HG02943 (cell line): ENCODE data around the gene TNFRSF13B.

Source experiments
- ATAC-seq: cut with Tn5 transposase; IDR thresholded peaks from one replicate; pipeline ENCODE4 v1.9.1; 2021; ENCODE audit warnings: mild to moderate bottlenecking, low read depth, moderate library complexity; ENCODE audit not compliant: unreplicated experiment

The TNFRSF13B gene

DNA sequence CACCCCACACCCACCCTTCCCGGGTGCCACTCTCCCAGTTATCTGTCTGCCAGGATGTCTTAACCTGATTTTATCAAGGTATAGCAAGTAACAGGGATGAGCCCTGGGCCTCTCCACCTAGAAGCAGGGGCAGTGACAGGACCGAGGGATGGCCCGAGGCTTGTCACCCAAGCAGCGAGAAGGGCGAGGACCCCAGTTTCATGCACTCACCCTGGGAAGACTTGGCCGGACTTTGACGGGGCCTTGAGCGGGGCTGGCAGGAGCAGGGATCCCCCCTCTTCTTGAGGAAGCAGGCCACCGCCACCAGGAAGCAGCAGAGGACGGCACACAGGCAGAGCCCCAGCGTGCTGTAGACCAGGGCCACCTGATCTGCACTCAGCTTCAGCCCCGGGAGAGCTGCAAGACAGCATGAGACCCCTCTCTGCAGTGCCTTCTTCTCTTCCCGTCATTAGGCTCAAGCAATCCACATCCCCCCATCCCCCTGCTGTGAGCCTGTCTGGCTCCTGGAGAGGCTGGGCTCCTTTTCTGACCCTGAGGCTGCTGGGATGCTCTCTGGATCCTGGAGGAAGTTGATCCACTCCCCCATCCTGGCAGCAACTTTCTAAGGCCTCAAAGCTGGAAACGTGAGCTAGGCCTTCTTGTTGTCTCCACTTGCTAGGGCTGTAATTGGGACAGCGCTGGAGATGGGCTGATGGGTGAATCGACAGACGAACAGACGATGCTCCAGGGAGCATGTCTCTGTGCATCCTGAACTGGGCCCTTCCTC, 31.6 kb downstream of the TNFRSF13B start:
- ATAC-seq: no peak

DNA sequence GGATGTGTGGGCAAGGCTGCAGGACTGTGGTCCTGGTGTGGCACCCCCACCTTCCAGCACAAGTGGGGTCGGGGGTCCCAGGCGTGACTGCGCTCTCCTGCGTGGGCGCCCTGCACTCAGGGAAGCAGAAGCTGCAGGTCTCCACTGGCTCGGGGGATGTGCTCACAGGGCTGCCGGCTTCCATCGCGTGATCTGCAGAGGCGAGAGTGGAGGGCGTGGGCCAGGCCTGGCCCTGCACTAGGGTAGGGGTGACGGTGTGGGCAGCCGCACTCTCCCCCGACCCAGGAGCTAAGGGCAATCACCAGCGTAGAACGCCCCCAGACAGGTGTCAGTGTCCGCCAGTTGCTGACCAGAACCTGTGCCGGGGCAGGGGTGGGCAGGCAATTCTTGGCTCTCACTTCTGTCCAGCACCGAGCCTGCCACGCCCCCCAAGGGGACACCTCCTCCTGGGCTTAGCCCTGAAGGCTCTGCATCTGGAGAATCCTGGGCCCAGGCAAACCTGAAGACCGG, 32.3 kb downstream of the TNFRSF13B start:
- ATAC-seq: no peak

- ATAC-seq: no peak
Measured at GRCh38 chr17:16939208-16939576, 32.7 kb downstream of the TNFRSF13B start.

- ATAC-seq: no peak
Measured at GRCh38 chr17:16938496-16939207, 33.3 kb downstream of the TNFRSF13B start.

DNA sequence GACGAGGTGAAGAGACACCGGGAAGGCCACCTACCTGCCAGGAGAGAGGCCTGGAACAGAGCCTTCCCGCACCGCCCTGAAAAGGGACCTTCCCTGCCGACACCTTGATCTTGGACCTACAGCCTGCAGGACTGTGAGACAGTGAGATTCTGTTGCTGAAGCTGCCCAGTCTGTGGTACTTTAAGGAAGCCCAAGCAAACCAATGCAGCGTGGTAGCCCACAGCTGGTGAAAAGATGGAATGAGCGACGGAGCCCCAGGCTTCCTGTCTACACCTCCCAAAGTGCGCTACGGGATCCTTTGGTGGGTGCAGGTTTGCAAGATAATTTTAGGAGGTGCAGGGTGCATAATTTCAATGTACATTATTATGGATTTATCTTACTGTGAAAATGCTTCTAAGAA, 33.9 kb downstream of the TNFRSF13B start:
- ATAC-seq: no peak

DNA sequence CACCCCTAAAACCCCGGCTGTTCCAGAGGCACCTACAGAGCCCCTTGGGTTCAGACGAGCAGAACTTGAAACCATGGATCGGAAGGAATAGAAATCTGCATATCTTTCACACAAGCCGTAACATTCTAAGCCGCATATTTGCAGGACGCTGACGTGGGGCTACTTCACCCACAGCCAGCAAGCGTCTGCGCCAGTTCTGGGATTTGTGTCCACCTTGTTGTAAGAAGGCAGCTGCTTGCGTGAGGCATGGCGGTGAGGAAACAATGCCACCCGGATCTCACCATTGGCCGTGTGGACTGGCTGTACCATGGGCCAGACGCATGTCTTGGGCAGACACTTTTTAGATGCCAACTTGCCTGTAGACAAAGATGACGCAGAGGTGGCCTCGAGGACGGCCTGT, 34.5 kb downstream of the TNFRSF13B start:
- ATAC-seq: no peak

- no peak for ATAC-seq
Measured at GRCh38 chr17:16936536-16937310, 35.2 kb downstream of the TNFRSF13B start.

DNA sequence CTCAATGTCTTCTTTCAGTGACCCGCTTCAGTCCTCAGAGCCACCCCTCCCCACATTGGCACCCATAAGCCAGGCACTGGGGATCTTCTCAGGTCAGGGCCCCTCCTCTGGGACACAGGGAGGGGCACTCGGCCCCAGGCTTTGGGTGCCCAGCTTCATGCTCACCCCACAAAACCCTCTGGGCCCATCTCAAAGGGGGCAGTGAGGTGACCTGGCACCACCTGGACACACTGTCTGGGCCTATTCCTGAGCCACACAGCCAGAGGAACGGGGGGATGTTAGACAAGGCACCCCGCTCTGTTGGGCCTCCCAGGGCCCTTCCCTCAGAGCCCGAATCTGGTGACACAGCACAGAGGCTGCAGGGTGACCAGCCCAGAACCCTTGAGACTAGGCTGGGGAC, 36.1 kb downstream of the TNFRSF13B start:
- no peak for ATAC-seq

DNA sequence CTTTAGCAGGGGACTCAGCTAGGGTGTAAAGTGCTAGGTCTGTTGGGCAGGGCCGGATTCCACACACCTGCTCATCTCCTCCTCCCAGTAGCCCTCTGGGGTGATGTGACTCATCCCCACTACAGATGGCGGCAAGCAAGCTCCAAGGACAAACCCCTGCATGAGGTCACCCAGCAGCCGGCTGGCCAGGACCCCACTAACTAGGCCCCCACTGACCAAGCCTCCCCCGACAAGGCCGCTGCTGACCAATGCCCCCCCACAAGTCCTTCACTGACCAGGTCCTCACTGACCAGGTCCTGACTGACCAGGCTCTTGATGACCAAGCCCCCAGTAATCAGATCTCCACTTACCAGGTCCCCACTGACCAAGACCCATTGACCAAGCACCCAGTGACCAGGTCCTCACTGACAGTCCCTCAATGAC, 36.7 kb downstream of the TNFRSF13B start:
- ATAC-seq: no peak

- ATAC-seq: no peak
Measured at GRCh38 chr17:16934836-16935235, 37.1 kb downstream of the TNFRSF13B start.

DNA sequence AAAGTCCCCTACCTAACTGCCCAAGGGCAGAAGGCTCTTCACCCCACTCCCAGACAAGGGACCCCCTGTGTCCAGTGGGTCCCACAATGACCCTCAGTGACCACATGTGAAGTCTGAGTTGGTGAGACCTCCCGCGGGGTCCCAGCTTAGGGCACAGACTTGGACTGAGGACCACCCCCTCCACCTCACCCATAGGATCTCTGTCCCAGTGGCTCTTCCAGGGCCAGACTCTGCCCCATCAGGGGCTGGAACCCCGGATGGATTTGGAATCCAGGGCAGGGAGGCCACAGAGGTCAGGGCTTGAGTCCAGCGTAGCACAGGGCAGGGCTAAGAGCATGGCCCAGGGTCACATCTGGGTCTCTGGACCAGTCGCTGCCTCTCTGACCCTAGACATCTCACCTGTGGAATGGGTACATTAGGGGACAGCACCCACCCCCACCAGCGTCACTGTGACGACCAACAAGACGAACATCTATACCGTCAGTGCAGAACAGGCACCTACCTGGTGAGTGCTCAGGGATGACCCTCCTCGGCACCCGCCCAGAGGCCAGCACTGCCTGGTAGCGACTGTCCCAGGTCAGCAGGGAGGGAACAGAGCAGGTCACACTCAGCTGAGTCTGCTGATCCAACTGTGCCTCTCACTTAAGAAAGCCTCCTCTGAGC, 37.7 kb downstream of the TNFRSF13B start:
- no peak for ATAC-seq

DNA sequence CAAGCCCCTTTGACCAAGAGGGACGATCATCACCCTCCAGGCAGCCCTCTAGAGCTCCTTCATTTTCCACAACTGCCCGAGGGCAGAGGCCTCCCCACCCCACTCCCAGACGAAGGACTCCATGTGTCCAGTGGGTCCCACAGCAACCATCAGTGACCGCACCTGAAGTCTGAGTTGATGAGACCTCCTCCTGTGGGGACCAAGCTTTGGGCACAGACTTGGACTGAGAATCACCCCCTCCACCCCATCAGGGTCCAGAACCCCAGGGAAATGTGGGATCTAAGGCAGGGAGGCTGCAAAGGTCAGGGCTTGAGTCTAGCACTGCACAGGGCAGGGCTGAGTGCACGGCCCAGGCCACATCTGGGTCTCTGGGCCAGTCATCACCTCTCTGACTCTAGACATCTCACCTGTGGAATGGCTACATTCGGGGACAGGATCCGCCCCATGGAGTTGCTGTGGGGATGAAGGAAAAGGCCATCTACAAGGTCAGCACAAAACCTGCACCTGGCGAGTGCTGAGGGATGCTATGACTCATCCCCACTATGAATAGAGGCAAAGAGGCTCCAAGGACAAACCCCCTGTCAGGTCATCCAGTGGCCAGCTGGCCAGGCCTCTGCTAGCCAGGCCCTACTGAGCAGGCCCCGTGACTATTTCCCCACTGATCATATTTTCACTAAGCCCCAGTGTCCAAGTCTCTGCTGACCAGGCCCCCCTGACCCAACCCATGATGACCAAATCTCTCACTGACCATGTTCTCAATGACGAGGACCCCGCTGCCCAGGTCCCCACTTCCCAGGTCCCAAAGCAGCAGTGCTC, 38.4 kb downstream of the TNFRSF13B start:
- no peak for ATAC-seq

GRCh38 chr17:16932611-16933010, 39.3 kb downstream of the TNFRSF13B start:
- no peak for ATAC-seq

- ATAC-seq: no peak
Measured at GRCh38 chr17:16932156-16932555, 39.8 kb downstream of the TNFRSF13B start.

DNA sequence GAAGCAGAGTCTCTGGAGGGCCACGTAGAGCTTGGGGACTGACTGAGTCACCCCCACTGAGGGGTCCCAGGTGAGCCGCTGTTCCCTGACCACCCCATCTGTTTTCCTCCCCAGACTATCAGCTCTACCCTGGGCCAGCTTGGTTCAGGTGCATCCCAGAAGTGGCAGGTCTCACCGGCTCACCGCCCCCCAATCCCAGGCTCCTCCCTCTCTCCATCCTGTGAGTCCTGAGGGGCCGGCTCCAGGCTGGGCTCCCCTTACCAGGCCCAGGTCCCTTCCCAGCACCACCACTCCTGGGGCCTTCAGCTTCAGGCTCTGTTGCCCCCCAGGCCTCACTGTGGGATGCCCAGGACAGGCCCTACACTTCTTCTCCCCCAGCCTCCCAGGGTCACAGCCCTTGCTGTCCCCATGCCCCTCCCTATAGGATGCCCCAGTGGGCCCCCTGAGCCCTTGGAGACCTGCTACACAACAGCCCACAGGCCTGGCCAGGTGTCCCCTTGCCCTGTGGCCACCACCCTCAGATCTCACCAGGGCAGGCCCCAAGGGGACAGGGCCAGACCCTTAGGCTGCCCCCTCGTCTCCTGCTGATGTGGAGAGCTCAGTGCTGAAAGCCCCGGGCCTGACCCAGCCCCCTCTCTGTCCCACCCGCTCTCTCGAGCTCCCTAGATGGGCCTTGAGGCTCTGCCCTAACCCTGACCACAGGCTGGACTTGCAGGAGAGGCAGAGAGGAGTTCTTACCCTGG, 40.4 kb downstream of the TNFRSF13B start:
- ATAC-seq: no peak

GRCh38 chr17:16930571-16931317, 41.2 kb downstream of the TNFRSF13B start:
- no peak for ATAC-seq

GRCh38 chr17:16929757-16930520, 42.0 kb downstream of the TNFRSF13B start:
- no peak for ATAC-seq
